Kidney tubule cell (primary cell): Measurements from ENCODE around the gene OR1L1.

ENCODE experiments used
- DNase-seq: peaks from one replicate; pipeline ENCODE4 v3.0.0-alpha.2; 2018; ENCODE audit warnings: low spot score

Gene OR1L1

GRCh38 chr9:122661416-122661815 is at the start of gene OR1L1:
TSS of gene OR1L1 (plus strand) at chr9:122661716. CDS start at chr9:122661716, 0 bp downstream.
- no peak for DNase-seq

- DNase-seq = no peak
Measured at GRCh38 chr9:122614362-122614761, 47.2 kb upstream of the OR1L1 start, which contains the start of gene OR1Q1. TSS of gene OR1Q1 (plus strand) at chr9:122614738. CDS start at chr9:122614738, 0 bp downstream.

GRCh38 chr9:122619996-122620395 is 41.5 kb upstream of the OR1L1 start:
- no peak for DNase-seq

GRCh38 chr9:122642226-122642625 is 19.3 kb upstream of the OR1L1 start:
- no peak for DNase-seq

- DNase-seq = no peak
Measured at GRCh38 chr9:122656378-122656777, 5.1 kb upstream of the OR1L1 start.

GRCh38 chr9:122657527-122657926 is 4.0 kb upstream of the OR1L1 start, which contains the start of gene OR1B1:
TSS of gene OR1B1 (minus strand) at chr9:122657627.
- DNase-seq = no peak

- DNase-seq = no peak
Measured at GRCh38 chr9:122672481-122672880, 11.0 kb downstream of the OR1L1 start.

GRCh38 chr9:122684851-122685250 is 23.3 kb downstream of the OR1L1 start:
- DNase-seq = no peak

GRCh38 chr9:122695696-122696095 is 34.2 kb downstream of the OR1L1 start:
- peak; percentile 26 for DNase-seq
